IgD-negative memory B cell (primary cell): ENCODE results near the gene CCDC71L. TPM values are rescaled to one million over a fixed set of nuclear protein-coding genes. Genes with fewer than 3 reads are reported as not detected.

Source experiments
- H3K27ac Mint-ChIP-seq, 3 donors: one replicate each; pipeline ENCODE4 v1.8.0; 2020 to 2022; ENCODE audit warnings: mild to moderate bottlenecking in 3 of 3, mixed read lengths in 3 of 3, moderate library complexity in 1 of 3
- H3K27me3 Mint-ChIP-seq: one replicate; pipeline ENCODE4 v1.8.0; 2021; ENCODE audit warnings: mixed read lengths
- H3K36me3 Mint-ChIP-seq: one replicate; pipeline ENCODE4 v1.8.0; 2020; ENCODE audit warnings: mild to moderate bottlenecking, mixed read lengths
- H3K4me1 Mint-ChIP-seq, 3 donors: one replicate each; pipeline ENCODE4 v1.8.0; 2020 to 2022; ENCODE audit warnings: mixed read lengths in 3 of 3, mild to moderate bottlenecking in 1 of 3
- H3K4me3 Mint-ChIP-seq, 4 donors: one replicate each; pipeline ENCODE4 v1.8.0; 2020 to 2022; ENCODE audit warnings: mild to moderate bottlenecking in 4 of 4, mixed read lengths in 4 of 4, moderate library complexity in 3 of 4
- H3K9me3 Mint-ChIP-seq, 3 donors: one replicate each; pipeline ENCODE4 v1.8.0; 2020 to 2021; ENCODE audit warnings: mixed read lengths in 3 of 3, mild to moderate bottlenecking in 1 of 3
- polyA plus RNA-seq: library from polyadenylated mRNA; unstranded; fragments of 300-500 nt; fragmentation: Illumina TruSeq; gene quantifications from one replicate; pipeline ENCODE4 v1.2.3, GENCODE V29; 2021

CCDC71L gene
- polyA plus RNA-seq, 1 donor from 2014 or later = 5.4 TPM

DNA sequence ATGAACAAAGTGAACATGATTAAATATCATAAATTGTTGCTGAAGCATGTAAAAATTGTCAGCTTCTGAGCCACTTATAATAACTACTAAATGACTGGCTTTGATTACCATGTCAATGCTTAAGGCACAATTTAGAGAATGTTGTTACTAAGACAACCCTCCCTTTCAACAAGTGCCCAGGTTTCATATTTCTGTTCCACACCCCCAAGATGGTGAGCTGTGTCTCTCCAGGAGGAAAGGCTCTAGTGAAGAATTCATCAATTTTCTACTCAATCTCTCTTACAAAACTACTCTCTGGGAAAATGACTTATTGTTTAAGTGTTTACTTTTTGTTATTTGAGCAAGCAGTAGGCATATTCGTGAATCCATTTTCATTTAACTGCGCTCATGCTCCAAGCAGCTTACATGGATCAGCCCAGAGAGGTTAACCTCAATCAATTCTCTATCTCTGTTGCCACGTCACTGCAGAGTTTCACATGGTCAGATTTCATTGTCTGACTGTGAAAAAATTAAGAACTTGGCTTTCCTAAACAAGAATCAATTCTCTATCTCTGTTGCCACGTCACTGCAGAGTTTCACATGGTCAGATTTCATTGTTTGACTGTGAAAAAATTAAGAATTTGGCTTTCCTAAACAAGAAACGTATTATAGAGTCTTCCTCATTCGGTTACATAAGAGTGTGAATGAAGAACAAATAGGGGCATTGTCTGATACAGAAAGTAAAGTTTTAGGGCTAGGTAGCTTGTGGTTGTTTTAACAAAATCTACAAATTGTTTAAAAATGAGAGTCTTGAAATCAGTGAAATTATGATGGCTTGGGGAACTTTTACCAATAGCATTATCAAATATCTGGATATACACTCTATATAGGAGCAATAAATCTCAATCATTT, 49.7 kb downstream of the CCDC71L start:
- no peaks in the 10 kb centered on the region for H3K27me3 Mint-ChIP-seq
- H3K27ac Mint-ChIP-seq = no peak overlapping the region
- H3K36me3 Mint-ChIP-seq = no peaks in the 10 kb centered on the region
- no peak overlapping the region for H3K4me3 Mint-ChIP-seq
- no peaks in the 10 kb centered on the region for H3K4me1 Mint-ChIP-seq
- H3K9me3 Mint-ChIP-seq = no peaks in the 10 kb centered on the region

DNA sequence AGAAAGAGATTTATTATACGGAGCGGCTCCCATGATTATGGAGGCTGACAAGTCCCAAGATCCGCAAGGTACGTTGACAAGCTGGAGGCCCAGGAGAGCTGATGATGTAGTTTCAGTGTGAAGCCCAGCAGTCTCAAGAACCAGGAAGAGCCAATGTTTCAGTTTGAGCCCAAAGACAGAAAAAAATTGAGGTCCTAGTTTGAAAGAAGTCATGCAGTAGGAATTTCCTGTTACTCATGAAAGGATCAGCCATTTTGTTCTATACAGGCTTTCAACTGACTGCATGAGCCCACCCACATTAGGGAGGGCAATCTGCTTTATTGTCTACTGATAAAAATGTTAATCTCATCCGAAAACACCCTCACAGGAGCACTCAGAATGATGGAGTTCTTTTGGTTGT, 51.5 kb downstream of the CCDC71L start:
- Mint-ChIP-seq H3K4me1 (no peaks in the 10 kb centered on the region), H3K36me3 (no peaks in the 10 kb centered on the region), H3K27me3 (no peaks in the 10 kb centered on the region), H3K9me3 (no peaks in the 10 kb centered on the region), H3K27ac (no peak overlapping the region), H3K4me3 (no peak overlapping the region)

DNA sequence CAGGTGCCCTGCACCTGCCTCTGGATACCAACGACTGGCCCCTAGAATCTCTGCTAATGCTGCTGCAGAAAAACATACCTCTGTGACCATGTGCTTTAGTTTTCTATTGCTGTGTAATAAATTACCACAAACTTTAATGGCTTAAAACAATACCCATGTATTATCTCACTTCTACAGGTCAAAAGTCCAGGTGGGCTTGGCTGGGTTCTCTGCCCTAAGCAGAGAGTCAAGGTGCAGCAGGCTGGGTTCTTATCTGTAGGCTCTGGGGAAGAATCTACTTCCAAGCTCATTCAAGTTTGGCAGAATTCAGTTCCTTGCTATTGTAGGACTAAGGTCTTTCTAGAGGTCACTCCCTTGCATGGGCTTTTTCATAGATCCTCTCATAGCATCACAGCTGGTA, 52.3 kb downstream of the CCDC71L start:
- no peak overlapping the region for H3K27ac Mint-ChIP-seq
- H3K27me3 Mint-ChIP-seq = no peaks in the 10 kb centered on the region
- no peak overlapping the region for H3K4me3 Mint-ChIP-seq
- H3K4me1 Mint-ChIP-seq = no peaks in the 10 kb centered on the region
- no peaks in the 10 kb centered on the region for H3K9me3 Mint-ChIP-seq
- H3K36me3 Mint-ChIP-seq = no peaks in the 10 kb centered on the region

Other genes with a start within 250 kb of the CCDC71L start
- 27.7 TPM for gene PIK3CG, start 204.1 kb upstream of the CCDC71L start, polyA plus RNA-seq